ENCODE measurements around the gene LGMN. TPM values are rescaled to one million over a fixed set of nuclear protein-coding genes. Genes with fewer than 3 reads are reported as not detected.

The LGMN gene
- total and polyA plus RNA-seq, 2 of the 8 experiments (the other 6 are each of a cell fraction or from before 2014, with no cell fraction given), result 57.4 to 83.4 TPM

DNA sequence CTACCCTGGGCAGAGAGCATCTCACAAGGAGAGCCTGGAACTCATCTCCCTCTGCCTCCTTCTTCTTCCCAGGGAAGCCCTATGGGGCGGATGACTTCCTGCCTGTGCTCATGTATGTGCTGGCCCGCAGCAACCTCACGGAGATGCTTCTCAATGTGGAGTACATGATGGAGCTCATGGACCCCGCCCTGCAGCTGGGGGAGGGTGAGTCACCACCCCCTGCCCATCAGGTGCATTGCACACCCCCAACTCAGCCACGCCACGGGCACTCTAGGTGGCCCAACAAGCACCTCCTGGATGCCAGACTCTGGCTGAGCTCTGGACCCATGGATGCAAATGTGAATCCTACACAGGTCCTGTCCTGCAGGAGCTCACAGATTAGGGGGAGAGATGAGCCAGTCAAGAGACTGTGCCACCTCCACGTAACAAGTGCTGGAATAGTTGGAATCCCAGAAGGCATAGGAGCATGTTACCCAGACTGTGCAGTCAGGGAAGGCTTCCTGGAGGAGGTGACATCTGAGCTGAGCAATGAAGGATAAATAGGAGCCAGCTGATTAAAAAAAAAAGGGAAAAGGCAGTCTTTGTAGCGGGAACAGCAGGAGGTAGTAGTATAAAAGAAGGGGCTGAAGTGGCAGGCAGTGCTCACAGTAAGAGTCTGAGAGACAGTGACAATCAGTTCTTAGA lies 71.9 kb downstream of the LGMN start (continued):
- TF ChIP-seq CBX5 (IDR thresholded peaks at IDR 0.05; ENCODE audit: low read depth, low read length) (no peak), JUND (IDR thresholded peaks at IDR 0.05; ENCODE audit: low read length) (no peak)

Data from H1 (cell line).